SU-DHL-6 (cell line): ENCODE results near the gene TAOK2.

Experiments used
- H2AFZ ChIP-seq: fragments of 200-600 bp; sonication (generic); 2 replicates; pipeline ENCODE4 v1.6.1; 2014; ENCODE audit warnings: low read depth, mild to moderate bottlenecking, moderate library complexity, mixed read lengths, antibody characterized with exemption, low read length; ENCODE audit not compliant: severe bottlenecking
- H3F3A ChIP-seq: fragments of 200-600 bp; shearing (Covaris generic); 2 replicates; pipeline ENCODE4 v1.6.0; 2016; ENCODE audit warnings: antibody characterized with exemption, mild to moderate bottlenecking; ENCODE audit not compliant: insufficient read depth
- H3K27ac ChIP-seq: fragments of 200-600 bp; sonication (generic); 2 replicates; pipeline ENCODE4 v1.5.1; 2016; ENCODE audit warnings: low read depth, mild to moderate bottlenecking, low read length, moderate library complexity, mixed read lengths
- H3K27me3 ChIP-seq: fragments of 200-600 bp; sonication (generic), shearing (Covaris generic); 2 replicates; pipeline ENCODE4 v1.6.0; 2014; ENCODE audit warnings: mild to moderate bottlenecking, low read length
- H3K36me3 ChIP-seq: fragments of 200-600 bp; sonication (generic); 2 replicates; pipeline ENCODE4 v1.6.1; 2014; ENCODE audit warnings: mild to moderate bottlenecking, low read length, mixed read lengths
- H3K4me2 ChIP-seq: fragments of 300-600, 200-600 bp; shearing (Covaris generic), sonication (generic); 2 replicates; pipeline ENCODE4 v1.6.0; 2014; ENCODE audit warnings: low read length, low read depth, mild to moderate bottlenecking; ENCODE audit not compliant: poor library complexity, severe bottlenecking
- H3K4me3 ChIP-seq: fragments of 200-600 bp; sonication (generic); 2 replicates; pipeline ENCODE4 v1.5.1; 2014; ENCODE audit warnings: antibody characterized with exemption, low read length, mild to moderate bottlenecking, mixed read lengths; ENCODE audit not compliant: insufficient read depth, poor library complexity, severe bottlenecking
- H3K79me2 ChIP-seq: fragments of 200-600 bp; sonication (generic); 2 replicates; pipeline ENCODE4 v1.6.1; 2014; ENCODE audit warnings: mild to moderate bottlenecking, low read length, moderate library complexity; ENCODE audit not compliant: insufficient read depth
- H3K9ac ChIP-seq: fragments of 200-600 bp; sonication (generic); 2 replicates; pipeline ENCODE4 v1.7.0; 2014; ENCODE audit warnings: mild to moderate bottlenecking, low read length
- H3K9me2 ChIP-seq: fragments of 200-600 bp; sonication (generic); replicated peaks from 2 replicates; pipeline ENCODE4 v1.6.1; 2014; ENCODE audit warnings: low read length; ENCODE audit not compliant: insufficient read depth
- H3K9me3 ChIP-seq: fragments of 200-600 bp; sonication (generic); 2 replicates; pipeline ENCODE4 v1.6.1; 2014; ENCODE audit warnings: low read length, mixed read lengths; ENCODE audit not compliant: insufficient read depth
- H4K20me1 ChIP-seq: fragments of 200-600 bp; sonication (generic); 2 replicates; pipeline ENCODE4 v1.6.1; 2014; ENCODE audit warnings: low read depth, mild to moderate bottlenecking, antibody characterized with exemption, low read length, moderate library complexity, mixed read lengths
- CTCF ChIP-seq: fragments of 200-600 bp; sonication (generic); IDR thresholded peaks from one replicate; pipeline ENCODE4 v1.5.1; 2017; ENCODE audit warnings: antibody characterized with exemption, mild to moderate bottlenecking, low read length, moderate library complexity; ENCODE audit not compliant: insufficient read depth, poor library complexity, severe bottlenecking
- EZH2phosphoT487 ChIP-seq: fragments of 200-600 bp; sonication (generic), shearing (Covaris generic); conservative IDR thresholded peaks from 2 replicates; pipeline ENCODE4 v1.6.1; 2018; ENCODE audit warnings: mild to moderate bottlenecking, antibody characterized with exemption, low read length, moderate library complexity, mixed read lengths

The TAOK2 gene

GRCh38 chr16:29987371-29988085 lies 13.9 kb downstream of the TAOK2 start:
- no peak overlapping the region for H3K9ac ChIP-seq

GRCh38 chr16:29988346-29989075 lies 14.8 kb downstream of the TAOK2 start:
- no peaks in the 10 kb centered on the region for H4K20me1 ChIP-seq

More at GRCh38 chr16:29987371-29988085, 13.9 kb downstream of the TAOK2 start:
- Histone ChIP-seq H3K4me3 (no peak overlapping the region), H3K27me3 (no peaks in the 10 kb centered on the region), H3K9me2 (no peaks in the 10 kb centered on the region), H3K9me3 (no peaks in the 10 kb centered on the region), H3K36me3 (no peaks in the 10 kb centered on the region; the same call in 1 of the 2 replicates), H3K79me2 (no peaks in the 10 kb centered on the region), H3K27ac (no peak overlapping the region), H3F3A (no peaks in the 10 kb centered on the region), H2AFZ (no peak overlapping the region), H3K4me2 (no peak overlapping the region), H4K20me1 (no peaks in the 10 kb centered on the region)
- TF ChIP-seq CTCF: no peak
- no peak for TF ChIP-seq EZH2phosphoT487

GRCh38 chr16:29989111-29989858 lies 15.6 kb downstream of the TAOK2 start:
- H3K9ac ChIP-seq: no peak overlapping the region
- no peaks in the 10 kb centered on the region for H3K27me3 ChIP-seq
- H3K4me2 ChIP-seq: no peak overlapping the region
- H3K9me3 ChIP-seq: no peaks in the 10 kb centered on the region
- H3K4me3 ChIP-seq: no peak overlapping the region
- TF ChIP-seq CTCF: no peak
- no peak for TF ChIP-seq EZH2phosphoT487
- no peaks in the 10 kb centered on the region for H3K79me2 ChIP-seq
- no peaks in the 10 kb centered on the region for H4K20me1 ChIP-seq
- no peak overlapping the region for H2AFZ ChIP-seq
- no peaks in the 10 kb centered on the region for H3K9me2 ChIP-seq
- no peaks in the 10 kb centered on the region; the same call in 1 of the 2 replicates for H3K36me3 ChIP-seq
- no peak overlapping the region for H3K27ac ChIP-seq
- no peaks in the 10 kb centered on the region for H3F3A ChIP-seq

More at GRCh38 chr16:29988346-29989075, 14.8 kb downstream of the TAOK2 start:
- no peak for TF ChIP-seq EZH2phosphoT487
- TF ChIP-seq CTCF: no peak
- Histone ChIP-seq H3K36me3 (no peaks in the 10 kb centered on the region; the same call in 1 of the 2 replicates), H3K79me2 (no peaks in the 10 kb centered on the region), H3K9me2 (no peaks in the 10 kb centered on the region), H3K4me3 (no peak overlapping the region), H3K4me2 (no peak overlapping the region), H2AFZ (no peak overlapping the region), H3K27me3 (no peaks in the 10 kb centered on the region), H3K27ac (no peak overlapping the region), H3F3A (no peaks in the 10 kb centered on the region), H3K9me3 (no peaks in the 10 kb centered on the region), H3K9ac (no peak overlapping the region)
